Bronchial epithelial cell (primary cell): ENCODE results near the gene RNF145. TPM values are rescaled to one million over a fixed set of nuclear protein-coding genes. Genes with fewer than 3 reads are reported as not detected.
"Not testable (repeated sequence)": the region's sequence is repeated elsewhere in the genome, so short reads cannot be mapped to it uniquely, and the experiment has no call there.

Experiments used
- DNase-seq: peaks from one replicate; pipeline ENCODE4 v3.0.0-alpha.2; 2010; ENCODE audit warnings: low read depth
- FAIRE-seq: peaks from 2 replicates; lab custom pipeline; 2011; peaks lifted over from hg19 to GRCh38; lab: Jason Lieb, UNC
- H3K27me3 ChIP-seq: 2 replicates; pipeline ENCODE4 v1.5.1; 2011; ENCODE audit warnings: low read length; ENCODE audit not compliant: control insufficient read depth, insufficient read depth
- H3K36me3 ChIP-seq: 2 replicates; pipeline ENCODE4 v1.5.1; 2011; ENCODE audit warnings: low read length; ENCODE audit not compliant: control insufficient read depth, insufficient read depth
- H3K4me3 ChIP-seq: 2 replicates; pipeline ENCODE4 v1.5.1; 2011; ENCODE audit warnings: mild to moderate bottlenecking, low read depth, low read length, control low read depth
- CTCF ChIP-seq: IDR thresholded peaks from 2 replicates; pipeline ENCODE4 v1.5.1; 2011; ENCODE audit warnings: mild to moderate bottlenecking, moderate library complexity, low read length, control low read depth, inconsistent platforms; ENCODE audit not compliant: insufficient read depth, severe bottlenecking
- total RNA-seq: library from RNA; depleted of rRNA; stranded (reverse); fragments of >200 nt; gene quantifications from 2 replicates; pipeline ENCODE4 v1.2.1, GENCODE V29; 2014

Gene RNF145
- total RNA-seq, 1 donor from 2014 or later: 84.2 TPM

DNA sequence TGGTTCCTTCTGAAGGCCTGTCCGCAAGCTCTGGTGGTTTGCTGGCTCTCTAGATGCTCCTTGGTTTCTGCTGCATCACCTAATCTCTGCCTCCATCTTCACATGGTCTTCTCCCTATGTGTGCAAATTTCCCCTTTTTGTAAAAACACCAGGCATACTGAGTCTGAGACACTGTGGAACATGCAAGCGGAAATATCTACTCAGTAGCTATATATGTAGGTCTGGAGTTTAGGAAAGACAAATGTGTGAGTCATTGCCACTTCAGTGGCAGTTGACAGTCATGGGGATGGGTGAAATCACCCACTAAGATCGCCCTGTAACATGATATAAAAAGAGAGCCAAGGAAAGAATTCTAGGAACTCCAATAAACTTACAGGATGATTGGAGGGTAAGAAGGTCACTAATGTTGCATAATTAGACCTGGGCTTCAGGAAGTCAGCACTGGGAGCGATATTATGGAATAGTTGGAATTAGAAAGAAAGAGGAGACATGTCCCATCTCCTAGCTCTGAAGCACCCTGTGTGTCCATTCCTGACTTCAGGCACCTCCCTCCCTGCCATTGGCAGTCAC lies 31.0 kb upstream of the RNF145 start:
- FAIRE-seq: no peak
- H3K4me3 ChIP-seq: no peak overlapping the region
- no peaks in the 10 kb centered on the region for H3K27me3 ChIP-seq
- peak; percentile 87 for DNase-seq
- TF ChIP-seq CTCF: no peak
- no peaks in the 10 kb centered on the region for H3K36me3 ChIP-seq

GRCh38 chr5:159235871-159236520 lies 26.6 kb upstream of the RNF145 start:
- not testable (repeated sequence) for H3K36me3 ChIP-seq, H3K27me3 ChIP-seq, FAIRE-seq, H3K4me3 ChIP-seq
- DNase-seq: peak; percentile 36

GRCh38 chr5:159231167-159231566 lies 21.8 kb upstream of the RNF145 start:
- DNase-seq (peak; percentile 48), FAIRE-seq (no peak)
- Histone ChIP-seq H3K4me3 (no peak overlapping the region), H3K36me3 (no peaks in the 10 kb centered on the region), H3K27me3 (no peaks in the 10 kb centered on the region)
- TF ChIP-seq CTCF: no peak

GRCh38 chr5:159230657-159231056 lies 21.3 kb upstream of the RNF145 start:
- Histone ChIP-seq H3K27me3 (no peaks in the 10 kb centered on the region), H3K4me3 (no peak overlapping the region), H3K36me3 (no peaks in the 10 kb centered on the region)
- DNase-seq (peak; percentile 85), FAIRE-seq (no peak)
- no peak for TF ChIP-seq CTCF

DNA sequence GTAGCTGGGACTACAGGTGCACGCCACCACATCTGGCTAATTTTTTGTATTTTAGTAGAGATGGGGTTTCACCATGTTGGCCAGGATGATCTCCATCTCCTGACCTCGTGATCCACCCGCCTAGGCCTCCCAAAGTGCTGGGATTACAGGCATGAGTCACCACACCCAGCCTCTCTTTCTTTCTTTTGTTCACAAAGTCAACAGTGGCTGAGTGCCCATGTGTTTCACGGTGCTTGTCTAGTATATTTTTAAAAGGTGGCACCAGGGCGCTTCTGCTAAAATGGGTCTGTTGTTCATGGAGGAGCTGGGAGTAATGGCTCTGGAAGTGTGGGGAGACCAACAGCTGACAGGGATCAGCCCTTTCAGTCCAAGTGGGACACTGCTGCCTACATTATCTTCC lies 18.7 kb upstream of the RNF145 start:
- peak; percentile 90 for DNase-seq
- not testable (repeated sequence) for H3K36me3 ChIP-seq, H3K4me3 ChIP-seq, FAIRE-seq, H3K27me3 ChIP-seq

- TF ChIP-seq CTCF: no peak
- Histone ChIP-seq H3K4me3 (no peak overlapping the region), H3K36me3 (no peaks in the 10 kb centered on the region), H3K27me3 (no peaks in the 10 kb centered on the region)
- FAIRE-seq (no peak), DNase-seq (peak; percentile 99)
These were observed 18.1 kb upstream of the RNF145 start for GRCh38 chr5:159227452-159227851.

GRCh38 chr5:159226451-159226850 lies 17.1 kb upstream of the RNF145 start:
- Histone ChIP-seq H3K27me3 (no peaks in the 10 kb centered on the region), H3K36me3 (no peaks in the 10 kb centered on the region), H3K4me3 (no peak overlapping the region)
- TF ChIP-seq CTCF: no peak
- DNase-seq: no peak
- no peak for FAIRE-seq
